Cardiac muscle cell (in vitro differentiated cells and primary cell): Measurements from ENCODE around the gene ZIC1. TPM values are rescaled to one million over a fixed set of nuclear protein-coding genes. Genes with fewer than 3 reads are reported as not detected.

Source experiments
- DNase-seq, 2 donors: peaks; one replicate each; pipeline versions ENCODE4 v3.0.0 to v3.0.0-alpha.2; 2010 to 2017; ENCODE audit warnings: low read depth in 1 of 2, low spot score in 1 of 2
- H3K27ac ChIP-seq: fragments of 200-600 bp; sonication (generic); 2 replicates; pipeline ENCODE4 v1.5.1; 2016
- H3K27me3 ChIP-seq: fragments of 200-600 bp; sonication (generic); 2 replicates; pipeline ENCODE4 v1.6.0; 2016; ENCODE audit warnings: control low read depth
- H3K36me3 ChIP-seq: fragments of 200-600 bp; sonication (generic); 2 replicates; pipeline ENCODE4 v1.5.1; 2016; ENCODE audit warnings: control low read depth
- H3K4me1 ChIP-seq: fragments of 200-600 bp; sonication (generic); 2 replicates; pipeline ENCODE4 v1.8.1; 2017; ENCODE audit warnings: low read depth, mild to moderate bottlenecking, mixed run types
- H3K4me3 ChIP-seq: fragments of 200-600 bp; sonication (generic); 2 replicates; pipeline ENCODE4 v1.5.1; 2016; ENCODE audit warnings: mild to moderate bottlenecking
- H3K9me3 ChIP-seq: fragments of 200-600 bp; sonication (generic); 2 replicates; pipeline ENCODE4 v1.5.1; 2017; ENCODE audit warnings: low read depth, mild to moderate bottlenecking, control low read depth
- polyA plus RNA-seq: library from polyadenylated mRNA; unstranded; fragments of >200 nt; fragmentation: Nextera tagmentation; extraction: Ambion mirVana; gene quantifications from 2 replicates; pipeline ENCODE4 v1.2.1, GENCODE V29; 2016
- total RNA-seq: library from RNA; depleted of rRNA; stranded (reverse); fragments of >200 nt; gene quantifications from 2 replicates; pipeline ENCODE4 v1.2.3, GENCODE V29; 2016
- TF ChIP-seq, protein P1 (sequence below): IDR thresholded peaks from 2 replicates; pipeline ENCODE4 v1.5.1; 2012; ENCODE audit warnings: low read depth, mild to moderate bottlenecking, low read length

ZIC1 gene
- total and polyA plus RNA-seq, 2 experiments from 2014 or later = 0.35 TPM; not detected in 1

DNA sequence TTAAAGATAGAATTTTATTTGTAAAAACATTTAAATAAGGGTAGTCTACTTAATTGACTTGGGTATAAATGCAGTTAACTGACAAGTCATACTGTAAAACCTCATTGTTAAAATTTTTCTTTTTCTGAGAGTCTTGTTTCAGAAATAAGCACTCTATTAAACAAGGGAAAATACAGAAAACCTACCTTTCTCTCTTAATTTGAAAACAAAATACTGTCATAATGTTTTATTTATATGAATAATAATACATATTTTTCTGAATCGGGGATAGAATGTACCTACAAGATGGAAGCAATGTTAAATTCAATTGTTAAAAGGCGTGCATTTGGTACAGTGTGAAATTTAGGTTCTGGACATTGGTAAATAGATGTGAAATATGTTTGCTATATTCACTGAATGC lies 17.8 kb downstream of the ZIC1 start:
- no peak for DNase-seq
- Histone ChIP-seq H3K27ac (no peak overlapping the region), H3K4me1 (no peaks in the 10 kb centered on the region), H3K9me3 (no peaks in the 10 kb centered on the region), H3K27me3 (peaks cover 100% of the 10 kb centered on the region), H3K36me3 (no peaks in the 10 kb centered on the region), H3K4me3 (no peak overlapping the region)
- TF ChIP-seq, protein P1, sequence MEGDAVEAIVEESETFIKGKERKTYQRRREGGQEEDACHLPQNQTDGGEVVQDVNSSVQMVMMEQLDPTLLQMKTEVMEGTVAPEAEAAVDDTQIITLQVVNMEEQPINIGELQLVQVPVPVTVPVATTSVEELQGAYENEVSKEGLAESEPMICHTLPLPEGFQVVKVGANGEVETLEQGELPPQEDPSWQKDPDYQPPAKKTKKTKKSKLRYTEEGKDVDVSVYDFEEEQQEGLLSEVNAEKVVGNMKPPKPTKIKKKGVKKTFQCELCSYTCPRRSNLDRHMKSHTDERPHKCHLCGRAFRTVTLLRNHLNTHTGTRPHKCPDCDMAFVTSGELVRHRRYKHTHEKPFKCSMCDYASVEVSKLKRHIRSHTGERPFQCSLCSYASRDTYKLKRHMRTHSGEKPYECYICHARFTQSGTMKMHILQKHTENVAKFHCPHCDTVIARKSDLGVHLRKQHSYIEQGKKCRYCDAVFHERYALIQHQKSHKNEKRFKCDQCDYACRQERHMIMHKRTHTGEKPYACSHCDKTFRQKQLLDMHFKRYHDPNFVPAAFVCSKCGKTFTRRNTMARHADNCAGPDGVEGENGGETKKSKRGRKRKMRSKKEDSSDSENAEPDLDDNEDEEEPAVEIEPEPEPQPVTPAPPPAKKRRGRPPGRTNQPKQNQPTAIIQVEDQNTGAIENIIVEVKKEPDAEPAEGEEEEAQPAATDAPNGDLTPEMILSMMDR = no peak

DNA sequence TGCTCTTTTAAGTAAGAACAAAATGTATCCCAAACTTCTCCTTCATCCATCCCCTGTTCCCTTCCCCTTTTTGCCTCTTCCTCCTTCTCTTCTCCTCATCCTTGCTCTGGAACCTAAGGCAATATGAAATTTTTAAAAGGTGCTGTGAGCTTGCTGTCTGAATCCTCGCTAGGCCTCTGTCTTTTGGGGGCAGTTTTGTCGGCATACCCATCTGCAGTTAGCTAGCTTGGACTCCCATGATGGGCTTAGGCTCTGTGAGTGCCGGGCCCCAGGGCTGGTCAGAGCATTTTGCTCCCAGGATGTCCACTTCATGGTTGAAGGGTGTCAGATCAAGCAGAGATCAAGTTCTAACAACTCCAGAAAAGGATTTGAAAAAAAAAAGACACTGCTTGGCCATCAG lies 18.6 kb downstream of the ZIC1 start:
- H3K4me3 ChIP-seq = no peak overlapping the region
- TF ChIP-seq, protein P1 = no peak

DNA sequence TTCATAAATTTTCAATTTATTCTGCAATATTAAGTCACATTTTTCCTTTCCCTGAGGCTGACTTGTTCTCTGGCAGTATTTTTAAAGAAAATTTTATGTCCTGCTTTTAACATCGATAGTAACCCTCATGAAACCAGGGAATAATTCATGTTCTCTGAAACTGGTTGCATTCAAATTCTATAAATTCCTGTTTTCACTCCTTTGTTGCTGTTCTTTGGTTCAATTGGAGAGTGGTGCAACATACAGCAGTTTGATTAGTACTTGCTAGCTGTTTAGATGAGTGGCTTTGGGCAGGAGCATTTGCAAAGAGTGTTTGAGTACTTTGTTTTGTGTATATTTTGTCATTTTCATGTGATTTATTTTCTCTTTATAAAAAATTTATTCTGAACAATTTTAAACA lies 19.2 kb downstream of the ZIC1 start:
- H3K4me3 ChIP-seq = no peak overlapping the region
- H3K27me3 ChIP-seq = peaks cover 99% of the 10 kb centered on the region
- TF ChIP-seq, protein P1 = no peak
- no peak overlapping the region for H3K27ac ChIP-seq
- DNase-seq = no peak
- H3K9me3 ChIP-seq = no peaks in the 10 kb centered on the region
- H3K4me1 ChIP-seq = no peaks in the 10 kb centered on the region
- no peaks in the 10 kb centered on the region for H3K36me3 ChIP-seq

More for the DNA sequence above, 18.6 kb downstream of the ZIC1 start:
- peaks cover 99% of the 10 kb centered on the region for H3K27me3 ChIP-seq
- no peak for DNase-seq
- H3K4me1 ChIP-seq = no peaks in the 10 kb centered on the region
- H3K36me3 ChIP-seq = no peaks in the 10 kb centered on the region
- no peaks in the 10 kb centered on the region for H3K9me3 ChIP-seq
- H3K27ac ChIP-seq = no peak overlapping the region

DNA sequence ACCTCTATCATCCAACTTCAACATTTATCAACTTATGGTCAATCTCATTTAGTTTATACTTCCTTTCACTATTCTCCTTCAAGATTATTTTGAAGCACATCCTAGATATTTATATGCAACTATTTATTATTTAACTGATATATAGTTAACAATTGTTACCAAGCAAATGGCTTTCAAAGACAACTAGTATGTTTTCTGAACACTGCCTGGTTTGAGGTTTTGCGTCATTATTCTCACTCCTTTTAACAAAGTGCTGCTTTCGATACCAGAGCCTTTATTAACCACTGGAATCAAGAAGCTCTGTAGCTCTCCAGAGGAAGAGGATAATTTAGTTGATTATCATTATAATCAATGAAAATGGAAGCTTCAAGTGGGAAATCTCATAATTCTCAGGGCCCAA lies 19.6 kb downstream of the ZIC1 start:
- TF ChIP-seq, protein P1 = no peak
- H3K4me3 ChIP-seq = no peak overlapping the region
- DNase-seq = no peak
- H3K27me3 ChIP-seq = peaks cover 99% of the 10 kb centered on the region
- H3K27ac ChIP-seq = no peak overlapping the region
- no peaks in the 10 kb centered on the region for H3K36me3 ChIP-seq
- H3K4me1 ChIP-seq = no peaks in the 10 kb centered on the region
- no peaks in the 10 kb centered on the region for H3K9me3 ChIP-seq

DNA sequence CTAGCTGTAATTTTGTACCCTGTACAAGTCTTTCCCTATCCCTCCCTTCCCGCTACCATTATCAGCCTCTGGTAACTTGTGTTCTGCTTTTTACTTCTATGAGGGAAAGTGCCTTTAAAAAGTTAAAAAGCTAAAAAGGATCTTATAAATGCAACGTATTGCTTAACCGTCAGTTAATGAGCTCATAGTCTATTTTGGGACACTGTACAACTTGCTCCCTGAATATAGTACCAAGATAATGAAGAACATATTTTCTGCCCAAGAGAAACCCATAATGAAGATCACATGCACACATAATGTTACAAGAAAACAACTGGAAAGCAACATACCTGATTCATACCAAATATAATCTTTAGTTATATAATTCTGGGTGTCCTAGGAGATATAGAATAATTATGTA lies 22.6 kb downstream of the ZIC1 start:
- no peaks in the 10 kb centered on the region for H3K36me3 ChIP-seq
- no peak overlapping the region for H3K4me3 ChIP-seq
- no peaks in the 10 kb centered on the region for H3K4me1 ChIP-seq
- no peaks in the 10 kb centered on the region for H3K9me3 ChIP-seq
- no peak for DNase-seq
- peaks cover 69% of the 10 kb centered on the region for H3K27me3 ChIP-seq
- no peak overlapping the region for H3K27ac ChIP-seq
- TF ChIP-seq, protein P1 = no peak

DNA sequence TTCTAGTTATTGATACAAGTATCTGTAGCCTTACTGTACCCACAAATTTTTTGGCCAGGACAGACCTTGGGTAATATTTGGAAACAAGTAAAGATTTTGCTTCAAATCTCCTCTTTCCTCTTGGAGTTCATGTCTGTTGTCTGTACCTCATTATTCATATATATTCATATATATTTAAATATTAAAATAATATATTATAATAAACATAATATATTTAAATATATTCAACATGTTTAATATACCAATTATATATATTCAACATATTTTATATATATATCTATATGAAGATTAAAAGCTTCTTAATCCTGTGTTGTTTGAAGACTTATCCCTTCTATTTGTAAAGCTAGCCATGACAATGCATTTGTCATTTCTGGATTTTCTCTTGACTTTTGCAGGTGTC lies 38.1 kb downstream of the ZIC1 start:
- Histone ChIP-seq H3K27me3 (no peaks in the 10 kb centered on the region), H3K27ac (no peak overlapping the region), H3K36me3 (no peaks in the 10 kb centered on the region), H3K4me3 (no peak overlapping the region), H3K4me1 (no peaks in the 10 kb centered on the region), H3K9me3 (no peaks in the 10 kb centered on the region)
- no peak for DNase-seq
- TF ChIP-seq, protein P1 = no peak
